HEK293 (cell line): Measurements from ENCODE around the gene FAAH.

Experiments
- CTCF ChIA-PET: fragments of 350-600 bp; formaldehyde crosslinking; extraction: SDS; loops from one replicate; lab custom pipeline; 2021; ENCODE audit warnings: antibody characterized with exemption; lab: Yijun Ruan, JAX
- POLR2A ChIA-PET: fragments of 300-600 bp; formaldehyde crosslinking; extraction: SDS; loops from one replicate; lab custom pipeline; 2020; ENCODE audit warnings: antibody characterized with exemption, inconsistent platforms; lab: Yijun Ruan, JAX
- H3K27ac ChIP-seq: fragments of 200-500 bp; sonication (Bioruptor generic); 2 replicates; pipeline ENCODE4 v1.5.1; 2014; ENCODE audit warnings: low read depth, low read length, control low read depth, inconsistent platforms; ENCODE audit errors: extremely low read depth
- H3K36me3 ChIP-seq, 2 experiments: fragments of 200-500 bp in 1 of 2; sonication (Bioruptor generic) in 1 of 2; 1 replicate in 1 of 2; 2 replicates in 1 of 2; pipeline ENCODE4 v1.5.1; 2014 to 2017; ENCODE audit warnings: inconsistent platforms in 2 of 2, low read length in 2 of 2; ENCODE audit not compliant: control insufficient read depth in 2 of 2, insufficient read depth in 1 of 2
- H3K4me1 ChIP-seq: fragments of 200-500 bp; sonication (Bioruptor generic); 2 replicates; pipeline ENCODE4 v1.5.1; 2014; ENCODE audit warnings: mild to moderate bottlenecking, low read length, inconsistent platforms; ENCODE audit not compliant: control insufficient read depth, insufficient read depth
- H3K4me3 ChIP-seq: 2 replicates; pipeline ENCODE4 v1.5.1; 2011; ENCODE audit warnings: low read depth, mild to moderate bottlenecking, control low read depth, low read length, moderate library complexity
- H3K9me3 ChIP-seq: fragments of 200-500 bp; sonication (Bioruptor generic); 2 replicates; pipeline ENCODE4 v1.5.1; 2014; ENCODE audit warnings: low read depth, low read length, inconsistent platforms; ENCODE audit not compliant: control insufficient read depth, insufficient read depth
- HOXC10 ChIP-seq: sonication (generic); formaldehyde crosslinking; IDR thresholded peaks from 2 replicates; pipeline ENCODE4 v1.8.1; 2023; ENCODE audit warnings: mild to moderate bottlenecking, missing genetic modification reagents
- REST ChIP-seq: fragments of 450-650 bp; formaldehyde crosslinking; IDR thresholded peaks from 2 replicates; pipeline ENCODE4 v1.5.1; 2016; ENCODE audit warnings: missing biosample characterization, missing genetic modification characterization
- SP3 ChIP-seq: fragments of 450-650 bp; formaldehyde crosslinking; IDR thresholded peaks from 2 replicates; pipeline ENCODE4 v1.5.1; 2016; ENCODE audit warnings: missing biosample characterization, missing genetic modification characterization
- ZNF112 ChIP-seq: fragments of 450-650 bp; formaldehyde crosslinking; IDR thresholded peaks from 2 replicates; pipeline ENCODE4 v1.5.0; 2017; ENCODE audit warnings: missing biosample characterization, missing genetic modification characterization
- ZNF2 ChIP-seq: fragments of 450-650 bp; formaldehyde crosslinking; IDR thresholded peaks from 2 replicates; pipeline ENCODE4 v1.5.1; 2016; ENCODE audit warnings: missing biosample characterization, missing genetic modification characterization
- ZNF202 ChIP-seq: fragments of 450-650 bp; formaldehyde crosslinking; IDR thresholded peaks from 2 replicates; pipeline ENCODE4 v1.5.1; 2016; ENCODE audit warnings: missing biosample characterization, missing genetic modification characterization, borderline replicate concordance
- ZNF23 ChIP-seq: fragments of 450-650 bp; formaldehyde crosslinking; IDR thresholded peaks from 2 replicates; pipeline ENCODE4 v1.5.1; 2016; ENCODE audit warnings: missing biosample characterization, missing genetic modification characterization, borderline replicate concordance
- ZNF26 ChIP-seq: fragments of 450-650 bp; formaldehyde crosslinking; IDR thresholded peaks from 2 replicates; pipeline ENCODE4 v1.5.1; 2016; ENCODE audit warnings: missing biosample characterization, missing genetic modification characterization
- ZNF266 ChIP-seq: fragments of 450-650 bp; formaldehyde crosslinking; IDR thresholded peaks from 2 replicates; pipeline ENCODE4 v1.5.1; 2016; ENCODE audit warnings: missing biosample characterization, missing genetic modification characterization, low read depth
- ZNF394 ChIP-seq: fragments of 450-650 bp; formaldehyde crosslinking; IDR thresholded peaks from 2 replicates; pipeline ENCODE4 v1.5.1; 2016; ENCODE audit warnings: missing biosample characterization, missing genetic modification characterization, mild to moderate bottlenecking, moderate library complexity, borderline replicate concordance
- ZNF549 ChIP-seq: fragments of 450-650 bp; IDR thresholded peaks from 2 replicates; pipeline ENCODE4 v1.5.1; 2018; ENCODE audit warnings: missing biosample characterization, missing genetic modification characterization, mild to moderate bottlenecking, inconsistent platforms, moderate library complexity
- ZNF645 ChIP-seq: fragments of 450-650 bp; formaldehyde crosslinking; IDR thresholded peaks from 2 replicates; pipeline ENCODE4; 2016; ENCODE audit warnings: missing biosample characterization, missing genetic modification characterization
- ZNF701 ChIP-seq: fragments of 450-650 bp; formaldehyde crosslinking; IDR thresholded peaks from 2 replicates; pipeline ENCODE4 v1.5.1; 2016; ENCODE audit warnings: missing biosample characterization, missing genetic modification characterization
- ZNF792 ChIP-seq: fragments of 450-650 bp; formaldehyde crosslinking; IDR thresholded peaks from 2 replicates; pipeline ENCODE4 v1.5.1; 2016; ENCODE audit warnings: missing biosample characterization, missing genetic modification characterization
- ZSCAN23 ChIP-seq: fragments of 450-650 bp; formaldehyde crosslinking; IDR thresholded peaks from 2 replicates; pipeline ENCODE4 v1.5.1; 2016; ENCODE audit warnings: missing biosample characterization, missing genetic modification characterization
- TF ChIP-seq, protein P1 (sequence below): fragments of 450-650 bp; formaldehyde crosslinking; IDR thresholded peaks from 2 replicates; pipeline ENCODE4 v1.5.1; 2017; ENCODE audit warnings: missing biosample characterization, missing genetic modification characterization
- TF ChIP-seq, protein P2 (sequence below): fragments of 450-650 bp; formaldehyde crosslinking; IDR thresholded peaks from 2 replicates; pipeline ENCODE4 v1.5.1; 2017; ENCODE audit warnings: missing biosample characterization, missing genetic modification characterization
- TF ChIP-seq, protein P3 (sequence below): sonication (generic); formaldehyde crosslinking; IDR thresholded peaks from 2 replicates; pipeline ENCODE4 v1.8.1; 2022; ENCODE audit warnings: mild to moderate bottlenecking, moderate library complexity, missing genetic modification reagents

The FAAH gene

DNA sequence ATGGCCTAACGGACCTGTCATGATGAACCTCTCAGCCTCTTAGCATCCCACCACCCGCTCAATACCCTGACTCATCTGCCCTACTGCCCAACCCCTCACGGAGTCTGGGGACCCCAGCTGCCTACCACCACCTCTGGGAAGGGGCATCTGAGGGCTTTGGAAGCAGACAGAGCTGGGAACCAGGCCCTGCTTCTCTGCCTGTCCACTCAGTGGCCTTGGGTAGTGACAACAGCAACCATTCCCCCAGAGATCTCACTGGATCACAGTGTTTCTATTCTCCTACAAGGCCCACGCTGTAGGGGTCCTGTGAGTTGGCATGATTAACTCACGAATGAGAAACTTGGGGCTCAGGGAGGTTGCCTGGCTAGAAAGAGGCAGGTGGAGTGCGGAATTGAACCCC is 63.1 kb downstream of the FAAH start:
- no peak overlapping the region for H3K27ac ChIP-seq
- CTCF ChIA-PET = interaction anchor here (1.1 to 1.5 kb wide), 2 partner anchors 10 to 20 kb away, joined by 3 to 7 read pairs; no protein-coding TSS in a partner anchor
- POLR2A ChIA-PET = no interaction called here
- no peak for TF ChIP-seq ZNF549 (tag by site-specific recombination)
- TF ChIP-seq, protein P1, sequence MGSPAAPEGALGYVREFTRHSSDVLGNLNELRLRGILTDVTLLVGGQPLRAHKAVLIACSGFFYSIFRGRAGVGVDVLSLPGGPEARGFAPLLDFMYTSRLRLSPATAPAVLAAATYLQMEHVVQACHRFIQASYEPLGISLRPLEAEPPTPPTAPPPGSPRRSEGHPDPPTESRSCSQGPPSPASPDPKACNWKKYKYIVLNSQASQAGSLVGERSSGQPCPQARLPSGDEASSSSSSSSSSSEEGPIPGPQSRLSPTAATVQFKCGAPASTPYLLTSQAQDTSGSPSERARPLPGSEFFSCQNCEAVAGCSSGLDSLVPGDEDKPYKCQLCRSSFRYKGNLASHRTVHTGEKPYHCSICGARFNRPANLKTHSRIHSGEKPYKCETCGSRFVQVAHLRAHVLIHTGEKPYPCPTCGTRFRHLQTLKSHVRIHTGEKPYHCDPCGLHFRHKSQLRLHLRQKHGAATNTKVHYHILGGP = no peak
- H3K9me3 ChIP-seq = no peaks in the 10 kb centered on the region
- H3K4me3 ChIP-seq = no peak overlapping the region
- H3K36me3 ChIP-seq = no peaks in the 10 kb centered on the region
- no peaks in the 10 kb centered on the region for H3K4me1 ChIP-seq

DNA sequence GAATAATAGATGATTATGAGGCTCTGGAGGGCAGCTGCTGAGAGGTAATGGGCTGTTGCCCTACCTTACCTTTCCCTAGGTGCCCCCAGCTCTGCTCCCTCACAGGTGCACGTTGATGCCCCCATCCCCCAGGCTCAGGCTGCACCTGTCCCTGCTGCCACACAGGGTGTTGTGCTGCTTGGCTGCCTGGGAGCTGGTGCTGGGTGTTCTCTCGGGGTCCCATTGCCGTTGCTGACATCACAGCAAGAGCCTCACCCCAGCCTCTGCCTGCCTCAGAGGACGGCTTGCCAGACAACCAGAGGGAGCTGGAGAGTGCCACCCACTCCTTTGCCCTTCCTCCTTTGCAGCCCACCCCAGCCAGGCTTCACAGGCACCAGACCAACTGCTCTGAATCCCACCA is 64.1 kb downstream of the FAAH start:
- no peaks in the 10 kb centered on the region for H3K9me3 ChIP-seq
- TF ChIP-seq ZNF394 (tag by site-specific recombination) = no peak
- TF ChIP-seq ZNF202 (tag by site-specific recombination) = no peak
- TF ChIP-seq ZNF26 (tag by site-specific recombination) = no peak
- TF ChIP-seq SP3 = no peak
- TF ChIP-seq, protein P2, sequence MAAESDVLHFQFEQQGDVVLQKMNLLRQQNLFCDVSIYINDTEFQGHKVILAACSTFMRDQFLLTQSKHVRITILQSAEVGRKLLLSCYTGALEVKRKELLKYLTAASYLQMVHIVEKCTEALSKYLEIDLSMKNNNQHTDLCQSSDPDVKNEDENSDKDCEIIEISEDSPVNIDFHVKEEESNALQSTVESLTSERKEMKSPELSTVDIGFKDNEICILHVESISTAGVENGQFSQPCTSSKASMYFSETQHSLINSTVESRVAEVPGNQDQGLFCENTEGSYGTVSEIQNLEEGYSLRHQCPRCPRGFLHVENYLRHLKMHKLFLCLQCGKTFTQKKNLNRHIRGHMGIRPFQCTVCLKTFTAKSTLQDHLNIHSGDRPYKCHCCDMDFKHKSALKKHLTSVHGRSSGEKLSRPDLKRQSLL (tag by site-specific recombination) = no peak
- TF ChIP-seq ZNF701 (tag by site-specific recombination) = no peak
- TF ChIP-seq ZNF2 (tag by site-specific recombination) = no peak
- no peak for TF ChIP-seq ZNF645 (tag by site-specific recombination)
- no peak for TF ChIP-seq ZNF23 (tag by site-specific recombination)
- TF ChIP-seq REST (tag by site-specific recombination) = no peak
- TF ChIP-seq HOXC10 (CRISPR knock-in tag) = no peak
- TF ChIP-seq, protein P3, sequence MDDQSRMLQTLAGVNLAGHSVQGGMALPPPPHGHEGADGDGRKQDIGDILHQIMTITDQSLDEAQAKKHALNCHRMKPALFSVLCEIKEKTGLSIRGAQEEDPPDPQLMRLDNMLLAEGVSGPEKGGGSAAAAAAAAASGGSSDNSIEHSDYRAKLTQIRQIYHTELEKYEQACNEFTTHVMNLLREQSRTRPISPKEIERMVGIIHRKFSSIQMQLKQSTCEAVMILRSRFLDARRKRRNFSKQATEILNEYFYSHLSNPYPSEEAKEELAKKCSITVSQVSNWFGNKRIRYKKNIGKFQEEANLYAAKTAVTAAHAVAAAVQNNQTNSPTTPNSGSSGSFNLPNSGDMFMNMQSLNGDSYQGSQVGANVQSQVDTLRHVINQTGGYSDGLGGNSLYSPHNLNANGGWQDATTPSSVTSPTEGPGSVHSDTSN (CRISPR knock-in tag) = no peak
- TF ChIP-seq ZNF792 (tag by site-specific recombination) = no peak
- no peak for TF ChIP-seq ZNF266 (tag by site-specific recombination)
- no peak for TF ChIP-seq ZSCAN23 (tag by site-specific recombination)
- no peak for TF ChIP-seq ZNF112 (tag by site-specific recombination)
- no peak overlapping the region for H3K27ac ChIP-seq
- ChIA-PET CTCF (interaction anchor here (0.6 to 1.5 kb wide), 5 partner anchors 9 to 65 kb away, joined by 3 to 7 read pairs (median 3); no protein-coding TSS in a partner anchor), POLR2A (no interaction called here)
- no peak overlapping the region for H3K4me3 ChIP-seq
- no peaks in the 10 kb centered on the region for H3K4me1 ChIP-seq
- no peaks in the 10 kb centered on the region for H3K36me3 ChIP-seq
